ENCODE data around the gene SLC10A1.

SLC10A1 gene

DNA sequence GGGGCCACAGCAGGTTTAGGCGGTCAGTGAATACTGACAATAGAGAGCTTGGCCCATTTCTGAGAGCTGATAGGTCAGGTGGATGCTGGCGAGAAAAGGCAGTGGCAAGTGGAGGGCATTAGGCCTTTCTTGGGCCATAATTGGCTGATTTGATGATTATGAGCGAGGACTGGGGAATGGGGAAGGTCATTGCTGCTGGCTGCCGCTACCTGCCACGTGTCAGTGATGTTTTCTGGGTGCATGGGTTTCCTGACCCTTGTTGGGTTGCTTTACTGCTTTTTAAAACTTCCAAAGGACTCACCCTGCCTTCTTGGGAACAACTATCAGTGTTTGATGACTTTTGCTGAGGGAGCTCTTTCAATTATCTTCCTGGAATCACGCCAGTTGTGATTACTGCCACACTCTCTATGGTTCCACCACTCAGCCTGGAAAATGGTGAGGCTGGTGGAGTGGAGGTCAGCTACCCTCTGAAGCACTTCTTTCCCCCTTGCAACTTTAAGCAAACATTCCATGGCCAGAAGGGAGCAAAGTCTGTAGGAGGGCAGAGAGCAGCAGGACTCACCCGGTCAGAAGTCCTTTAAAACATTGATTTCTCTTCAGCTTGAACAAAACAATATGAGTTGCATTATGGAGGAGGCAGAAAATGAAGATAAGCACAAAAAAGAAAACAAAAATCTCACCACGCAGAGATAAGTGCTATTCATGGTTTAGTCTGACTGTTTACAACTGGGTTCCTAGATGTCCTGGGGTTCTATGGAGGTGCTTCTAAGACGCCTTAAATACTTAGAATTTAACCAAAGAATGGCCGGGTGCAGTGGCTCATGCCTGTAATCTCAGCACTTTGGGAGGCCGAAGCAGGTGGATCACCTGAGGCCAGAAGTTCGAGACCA is 12.1 kb upstream of the SLC10A1 start:
- DNase-seq = no peak

DNA sequence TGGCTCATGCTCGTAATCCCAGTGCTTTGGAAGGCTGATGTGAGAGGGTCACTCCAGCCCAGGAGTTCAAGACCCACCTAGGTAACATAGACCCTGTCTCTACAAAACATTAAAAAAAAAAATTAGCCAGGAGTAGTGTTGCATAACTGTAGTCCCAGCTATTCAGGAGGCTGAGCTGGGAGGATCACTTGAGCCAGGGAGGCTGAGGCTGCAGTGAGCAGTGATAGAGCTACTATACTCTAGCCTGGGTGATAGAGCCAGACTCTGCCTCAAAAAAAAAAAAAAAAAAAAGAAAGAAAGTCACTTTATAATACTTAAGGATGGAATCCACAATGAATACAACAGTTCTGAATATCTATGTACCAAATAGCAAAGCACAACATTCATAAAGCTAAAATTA is 10.2 kb upstream of the SLC10A1 start:
- DNase-seq = no peak

DNA sequence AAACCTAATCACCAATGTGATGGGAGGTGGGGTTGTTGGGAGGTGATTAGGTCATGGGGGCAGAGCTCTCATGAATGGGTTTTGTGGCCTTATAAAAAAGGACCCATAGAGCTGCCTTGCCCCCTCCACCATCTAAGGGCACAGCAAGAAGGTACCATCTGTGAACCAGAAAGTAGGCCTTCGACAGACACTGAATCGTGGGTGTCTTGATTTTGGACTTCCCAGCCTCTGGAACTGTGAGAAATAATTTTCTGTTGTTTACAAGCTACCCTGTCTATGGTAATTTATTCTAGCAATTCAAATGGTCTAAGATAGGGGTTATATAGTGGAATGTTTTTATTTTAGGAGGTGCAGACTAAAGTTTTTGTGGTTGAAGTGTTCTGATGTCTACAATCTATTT is 7.9 kb upstream of the SLC10A1 start:
- DNase-seq = no peak

DNA sequence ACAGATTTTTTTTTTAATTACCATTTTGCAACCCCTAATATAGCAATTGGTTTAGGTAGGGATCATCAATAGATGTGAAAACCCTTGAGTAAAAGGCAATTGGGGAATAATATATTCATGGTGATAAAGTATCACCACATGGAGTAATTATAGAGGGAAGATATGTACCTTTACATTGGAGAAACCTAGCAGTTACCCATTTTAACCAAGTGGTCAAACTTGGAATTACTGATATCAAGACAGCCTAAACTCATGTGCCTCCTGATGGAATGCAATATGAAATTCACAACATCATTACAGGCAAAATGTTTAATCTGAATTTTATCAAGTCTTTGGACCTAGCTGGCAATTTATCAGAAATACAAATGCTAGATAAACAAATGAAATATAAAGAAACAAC is 6.7 kb upstream of the SLC10A1 start:
- DNase-seq = no peak

DNA sequence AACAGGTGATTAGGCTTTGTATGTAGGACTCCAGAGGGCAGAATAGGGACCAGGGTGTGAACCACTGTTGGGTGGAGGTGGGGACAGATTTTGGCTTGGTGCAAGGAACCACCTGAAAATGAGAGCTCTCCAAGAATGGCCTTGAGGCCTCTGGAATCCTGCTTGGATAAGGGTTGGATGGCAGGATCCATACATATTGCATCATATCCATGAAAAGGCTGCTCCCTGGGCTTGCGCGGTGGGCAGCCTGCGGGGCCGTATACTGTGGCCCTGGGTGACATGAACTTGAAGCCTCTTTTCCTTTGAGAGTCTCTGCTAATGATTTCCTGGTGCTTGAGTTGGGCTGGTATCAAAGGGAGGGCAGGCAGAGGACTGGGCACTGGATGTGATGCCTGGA is 1.3 kb upstream of the SLC10A1 start:
- DNase-seq = no peak

DNA sequence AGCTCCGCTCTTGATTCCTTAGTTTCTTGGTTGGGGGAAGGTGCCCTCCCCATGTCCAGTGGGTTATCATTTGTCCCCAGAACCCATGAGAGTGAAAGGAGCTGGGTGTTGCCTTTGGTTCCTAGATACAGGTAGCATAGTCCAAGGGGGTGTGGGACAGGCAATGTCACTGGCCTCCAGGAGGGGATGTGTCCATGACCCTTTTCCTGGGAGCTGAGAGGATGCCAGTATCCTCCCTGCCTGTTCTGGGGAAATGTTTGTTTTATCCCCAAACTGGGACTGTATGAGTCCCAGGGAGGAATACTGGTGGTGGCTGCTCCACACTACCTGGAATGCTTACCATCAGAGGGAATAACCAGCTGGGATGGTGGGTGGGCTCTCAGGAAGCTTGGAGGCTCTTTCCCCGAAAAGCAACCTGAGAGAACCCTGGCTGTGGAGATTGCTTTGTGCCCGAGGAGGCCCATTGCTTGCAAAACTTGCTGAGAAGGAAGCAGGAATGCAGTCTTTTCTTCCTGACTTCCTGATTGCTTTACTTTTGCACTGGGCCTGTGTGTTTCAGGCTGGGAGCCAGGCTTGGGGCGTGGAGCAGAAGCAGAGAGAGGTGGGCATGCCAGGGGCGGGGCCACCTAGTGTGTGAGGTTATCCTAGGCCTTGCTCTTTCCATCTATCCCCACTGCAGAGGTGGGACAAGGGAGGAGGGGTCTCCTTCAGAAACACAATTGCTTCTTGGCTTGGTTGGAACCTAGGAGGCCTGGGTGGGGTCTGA is 715 bp upstream of the SLC10A1 start:
- DNase-seq = no peak

DNA sequence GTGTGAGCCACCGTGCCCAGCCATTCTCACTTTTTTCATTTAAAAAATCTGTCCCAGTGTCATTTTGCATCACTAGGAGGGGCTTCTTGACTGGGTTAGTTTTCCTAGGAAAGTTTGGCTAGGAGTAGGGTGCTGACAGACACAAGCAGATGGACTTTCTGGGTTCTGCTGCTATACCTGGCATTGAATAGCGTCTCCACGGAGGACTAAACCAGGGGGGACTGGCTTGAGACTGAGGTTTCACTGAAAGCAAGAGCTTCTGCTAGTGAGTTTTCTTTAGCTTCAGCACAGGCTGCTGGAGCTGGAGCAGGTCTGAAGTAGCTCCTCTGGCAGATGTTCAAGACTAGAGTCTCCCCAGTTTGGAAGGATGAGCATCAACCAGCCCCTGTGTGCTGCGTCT is 1.4 kb downstream of the SLC10A1 start:
- no peak for DNase-seq

DNA sequence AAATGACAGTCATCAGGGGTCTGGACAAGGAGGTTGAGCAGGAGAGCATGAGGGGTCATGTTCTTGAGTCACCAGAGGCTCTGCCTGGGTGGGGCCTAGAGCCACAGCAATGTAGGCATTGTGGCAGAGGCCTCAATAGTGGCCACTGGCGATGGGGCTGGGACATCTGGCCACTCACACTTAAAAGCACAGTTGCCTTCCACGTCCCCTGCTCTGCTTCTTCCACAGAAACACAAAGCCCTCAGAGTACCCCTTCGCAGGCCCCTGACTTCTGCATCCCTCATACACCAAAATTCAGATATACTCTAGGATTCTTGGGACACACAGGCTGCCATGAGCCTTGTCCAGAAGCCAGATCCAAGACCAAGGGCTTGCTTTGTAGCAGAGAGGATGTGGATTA is 2.2 kb downstream of the SLC10A1 start:
- DNase-seq = no peak

DNA sequence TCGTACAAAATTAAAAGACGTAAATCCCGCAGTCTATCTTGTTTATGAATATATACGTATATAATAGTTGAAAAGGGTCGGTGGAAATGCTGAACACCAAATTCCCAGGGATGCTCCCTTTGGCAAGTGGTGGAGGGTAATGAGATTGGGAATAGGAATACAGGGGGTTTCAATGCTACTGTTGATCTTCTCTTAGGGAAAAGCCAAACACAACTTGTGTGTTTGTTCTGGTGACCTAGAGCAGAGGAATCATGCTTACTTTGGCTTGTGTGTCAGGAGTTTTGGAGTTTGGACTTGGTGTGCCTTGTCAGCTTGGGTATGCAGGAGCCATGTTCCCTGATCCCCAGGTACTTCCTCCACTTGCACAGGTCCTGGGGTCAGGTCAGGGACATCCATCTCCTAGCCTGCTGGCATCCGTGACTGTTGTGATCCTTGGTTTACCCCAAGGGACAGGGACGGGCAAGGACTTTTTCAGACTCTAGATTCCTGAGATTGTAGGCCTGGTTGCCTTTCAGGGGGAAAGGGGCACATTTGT is 4.1 kb downstream of the SLC10A1 start:
- DNase-seq = no peak

DNA sequence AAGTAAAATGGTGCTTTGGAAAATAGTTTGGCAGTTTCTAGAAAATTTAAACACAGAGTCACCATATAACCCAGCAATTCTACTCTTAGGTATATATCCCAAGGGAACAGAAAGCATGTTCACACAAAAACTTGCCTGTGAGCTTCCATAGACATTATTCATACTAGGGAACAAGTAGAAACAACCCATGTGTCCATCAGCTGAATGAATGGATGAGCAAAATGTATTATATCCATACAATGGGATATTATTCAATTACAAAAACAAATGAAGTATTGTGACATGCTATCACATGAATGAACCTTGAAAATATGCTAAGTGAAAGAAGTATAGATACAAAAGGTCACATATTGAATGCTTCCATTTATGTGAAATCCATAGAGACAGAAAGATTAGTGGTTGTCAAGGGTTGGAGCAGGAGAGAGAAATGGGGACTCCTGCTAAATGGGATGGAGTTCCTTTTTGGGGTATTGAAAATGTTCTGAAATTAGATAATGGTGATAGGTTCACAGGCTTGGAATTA is 7.9 kb downstream of the SLC10A1 start:
- DNase-seq = no peak

DNA sequence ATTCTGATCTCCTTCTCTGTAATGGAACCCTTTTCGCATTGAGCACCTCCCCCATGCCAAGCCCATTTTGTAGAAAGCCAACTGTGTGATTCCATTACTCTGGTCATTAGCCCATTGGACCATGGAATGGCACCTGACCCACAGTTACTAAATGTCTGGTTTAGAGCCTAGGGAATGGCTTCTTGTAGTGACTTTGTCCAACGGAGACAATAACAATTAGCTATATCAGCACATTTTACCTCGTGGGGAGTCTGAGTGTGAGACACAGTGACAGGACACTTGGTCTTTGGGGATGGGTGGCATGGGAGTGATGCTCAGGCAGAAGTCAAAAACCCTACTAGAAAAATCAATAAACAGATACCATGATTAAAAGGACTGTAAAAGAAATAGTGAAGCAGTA is 10.4 kb downstream of the SLC10A1 start:
- DNase-seq = no peak

DNA sequence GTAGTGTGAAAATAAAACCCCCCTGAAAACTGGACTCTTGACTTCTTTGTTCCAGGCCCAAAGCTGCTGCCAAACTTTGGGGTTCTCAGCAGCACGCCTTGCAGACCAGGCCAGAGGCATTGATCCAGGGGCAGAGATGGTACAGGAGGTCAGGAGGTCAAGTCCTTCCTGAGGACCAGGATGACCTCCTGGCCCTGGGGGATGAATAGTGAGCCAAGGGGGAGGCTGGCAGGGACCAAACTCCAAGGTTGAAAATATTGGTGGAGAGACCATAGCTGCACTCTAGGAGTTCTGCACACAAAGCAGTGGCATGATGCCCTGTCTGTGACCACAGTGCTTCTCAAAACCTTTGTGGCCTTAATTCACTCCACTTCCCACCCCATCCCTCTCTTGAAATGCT is 12.1 kb downstream of the SLC10A1 start:
- no peak for DNase-seq

DNA sequence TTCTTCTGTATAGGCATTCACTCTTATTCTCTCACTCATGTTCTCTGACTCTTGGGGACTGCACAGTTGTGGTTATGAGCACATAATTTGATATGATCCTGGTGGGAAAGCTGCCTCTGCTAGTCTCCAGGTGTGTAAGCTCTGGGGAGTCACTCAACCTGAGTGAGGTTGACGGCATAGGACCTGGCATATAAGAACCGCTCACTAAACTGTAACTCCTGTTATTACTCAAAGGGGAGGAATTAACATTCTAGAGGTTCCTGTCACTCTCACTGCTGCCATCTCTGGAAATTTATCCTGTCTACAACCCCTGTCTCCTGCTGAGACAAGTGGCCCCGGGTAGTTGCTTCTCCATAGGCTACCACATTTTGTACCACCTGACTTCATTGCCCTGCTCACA is 16.1 kb downstream of the SLC10A1 start:
- no peak for DNase-seq

DNA sequence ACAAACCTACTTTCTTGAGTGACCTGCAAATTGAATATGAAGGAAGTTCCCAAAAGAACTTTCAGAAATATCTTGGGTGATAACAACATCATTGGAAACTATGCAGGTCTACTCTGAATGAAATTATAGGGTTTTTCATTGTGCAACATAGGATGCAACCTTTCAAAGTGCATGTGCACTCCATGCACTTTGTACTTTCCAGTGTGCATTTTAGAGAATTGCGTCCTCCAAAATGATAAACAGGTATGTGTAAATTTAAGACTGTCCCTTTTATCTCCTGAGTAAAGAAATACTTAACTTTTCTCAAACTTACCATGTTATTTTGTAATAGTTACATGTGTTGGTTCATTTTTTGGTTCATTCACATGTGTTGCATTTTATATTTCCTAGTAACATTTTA is 16.9 kb downstream of the SLC10A1 start:
- no peak for DNase-seq

DNA sequence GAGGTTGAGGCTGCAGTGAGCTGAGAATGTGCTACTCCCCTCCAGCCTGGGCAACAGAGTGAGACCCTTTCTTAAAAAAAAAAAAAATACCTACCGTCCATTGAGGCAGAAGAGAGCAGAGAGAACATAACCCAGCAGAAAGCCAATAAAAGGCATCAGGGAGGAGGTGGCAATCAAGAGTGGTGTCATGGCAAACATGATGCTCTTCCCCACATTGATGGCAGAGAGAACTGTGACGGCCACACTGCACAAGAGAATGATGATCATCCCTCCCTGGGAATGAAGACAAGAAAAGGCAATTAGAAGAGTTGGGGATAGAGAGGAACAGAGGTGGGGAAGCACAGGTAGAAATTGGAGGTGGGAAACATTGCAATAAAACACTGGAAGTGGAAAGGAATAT is 18.0 kb downstream of the SLC10A1 start:
- DNase-seq = no peak

DNA sequence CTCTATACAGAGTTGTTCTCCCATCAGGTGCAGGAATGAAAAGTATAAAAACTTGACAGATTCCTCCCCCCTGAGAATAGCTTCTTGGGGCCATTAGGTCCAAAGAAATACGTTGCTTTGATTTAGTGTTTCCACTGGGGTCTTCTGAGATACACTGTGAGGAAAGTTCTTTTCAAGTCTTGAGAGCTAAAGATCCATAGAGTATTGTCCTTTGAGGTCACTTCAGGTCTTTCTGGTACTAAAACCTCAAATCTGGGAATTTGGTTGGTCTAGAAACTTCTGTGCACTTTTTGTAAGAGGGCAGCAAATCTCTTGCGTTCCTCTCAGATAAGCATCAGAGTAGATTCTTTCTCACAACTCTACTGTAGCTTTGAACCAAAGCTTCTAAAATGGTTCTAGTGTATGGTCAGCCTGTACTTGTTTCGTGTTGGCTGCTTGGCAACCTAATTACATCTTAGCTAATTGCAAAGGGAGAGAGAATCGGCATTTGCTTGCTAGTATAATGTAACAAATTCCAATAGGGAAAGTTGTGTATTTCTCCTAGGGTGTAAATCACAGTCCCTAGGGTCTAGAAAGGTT is 20.1 kb downstream of the SLC10A1 start:
- DNase-seq = no peak

DNA sequence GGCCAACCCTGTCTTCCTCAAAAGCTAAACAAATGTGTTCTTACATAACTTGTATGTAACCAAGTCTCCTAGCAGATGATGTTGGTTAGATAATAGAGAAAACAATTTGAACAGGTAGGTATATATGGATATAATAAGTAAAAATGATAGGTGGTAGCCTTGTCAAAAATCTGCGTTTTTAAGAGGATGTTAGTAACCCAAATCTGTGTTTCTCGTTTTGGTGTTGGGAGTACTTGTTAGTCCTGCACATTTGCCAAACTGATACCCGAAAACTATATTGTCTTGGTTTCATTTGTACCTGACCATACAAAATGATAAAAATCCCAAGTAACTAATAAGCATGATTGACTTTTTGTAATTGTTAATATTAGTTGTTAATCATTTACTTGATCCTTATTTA is 22.0 kb downstream of the SLC10A1 start:
- DNase-seq = no peak

DNA sequence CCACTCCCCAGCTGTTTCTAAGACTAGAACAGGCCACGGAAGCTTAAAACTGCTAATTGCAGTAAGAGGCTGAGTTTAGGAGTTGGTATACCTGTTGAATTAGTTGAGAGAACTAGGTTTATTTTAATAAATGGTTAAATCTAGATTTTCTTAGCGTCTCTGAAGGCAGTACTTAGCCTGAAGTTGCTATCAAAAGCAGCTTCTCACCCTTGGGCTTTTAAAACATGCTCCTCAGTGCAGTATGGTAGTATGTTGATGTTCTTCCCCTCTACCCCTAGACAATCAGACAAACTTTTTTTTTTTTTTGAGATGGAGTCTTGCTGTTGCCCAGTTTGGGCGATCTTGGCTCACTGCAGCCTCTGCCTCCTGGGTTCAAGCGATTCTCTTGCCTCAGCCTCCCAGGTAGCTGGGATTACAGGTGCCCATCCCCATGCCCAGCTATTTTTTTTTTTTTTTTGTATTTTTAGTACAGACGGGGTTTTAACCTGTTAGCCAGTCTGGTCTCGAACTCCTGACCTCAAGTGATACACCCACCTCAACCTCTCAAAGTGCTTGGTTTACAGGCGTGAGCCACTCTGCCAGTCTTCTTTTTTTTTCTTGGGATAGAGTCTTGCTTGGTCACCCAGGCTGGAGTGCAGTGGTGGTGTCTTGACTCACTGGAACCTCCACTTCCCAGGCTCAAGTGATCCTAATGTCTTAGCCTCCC is 23.3 kb downstream of the SLC10A1 start:
- no peak for DNase-seq

DNA sequence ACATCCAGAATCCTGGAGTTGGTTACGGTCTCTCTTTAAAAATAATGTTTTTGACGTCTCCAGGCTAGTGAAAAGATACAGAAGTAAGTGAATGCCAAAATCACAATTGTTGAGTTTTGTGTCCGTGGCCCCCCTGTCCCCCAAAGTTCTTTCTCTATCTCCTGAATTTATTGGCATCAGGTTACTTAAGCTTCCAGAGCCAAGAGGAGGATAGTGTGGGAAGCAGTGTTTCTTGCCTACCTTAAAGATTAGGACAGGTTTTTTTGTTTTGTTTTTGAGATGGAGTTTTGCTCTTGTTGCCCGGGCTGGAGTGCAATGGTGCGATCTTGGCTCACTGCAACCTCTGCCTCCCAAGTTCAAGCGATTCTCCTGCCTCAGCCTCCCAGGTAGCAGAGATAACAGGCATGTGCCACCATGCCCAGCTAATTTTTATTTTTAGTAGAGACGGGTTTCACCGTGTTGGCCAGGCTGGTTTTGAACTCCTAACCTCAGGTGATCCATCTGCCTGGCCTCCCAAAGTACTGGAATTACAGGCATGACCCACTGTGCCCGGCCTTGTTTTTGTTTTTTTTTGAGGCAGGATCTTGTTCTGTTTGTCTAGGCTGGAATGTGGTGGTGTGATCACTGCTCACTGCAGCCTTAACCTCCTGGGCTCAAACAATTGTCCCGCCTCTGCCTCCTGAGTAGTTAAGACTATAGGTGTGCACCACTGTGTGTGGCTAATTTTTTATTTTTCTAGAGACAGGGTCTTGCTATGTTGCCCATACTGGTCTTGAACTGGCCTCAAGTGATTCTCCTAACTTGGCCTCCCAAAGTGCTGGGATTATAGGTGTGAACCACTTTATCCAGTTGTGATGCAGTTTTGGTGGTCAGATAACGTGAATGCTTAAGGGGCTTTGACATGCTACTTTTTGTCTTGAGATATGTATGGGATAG is 24.7 kb downstream of the SLC10A1 start:
- DNase-seq = no peak

DNA sequence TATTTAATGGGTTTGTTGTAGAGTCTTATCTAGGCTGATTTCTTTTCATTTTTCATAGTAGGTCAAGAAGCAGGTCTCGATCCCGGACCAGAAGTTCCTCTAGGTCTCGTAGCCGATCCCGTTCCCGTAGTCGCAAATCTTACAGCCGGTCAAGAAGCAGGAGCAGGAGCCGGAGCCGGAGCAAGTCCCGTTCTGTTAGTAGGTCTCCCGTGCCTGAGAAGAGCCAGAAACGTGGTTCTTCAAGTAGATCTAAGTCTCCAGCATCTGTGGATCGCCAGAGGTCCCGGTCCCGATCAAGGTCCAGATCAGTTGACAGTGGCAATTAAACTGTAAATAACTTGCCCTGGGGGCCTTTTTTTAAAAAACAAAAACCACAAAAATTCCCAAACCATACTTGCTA is 25.9 kb downstream of the SLC10A1 start:
- DNase-seq = no peak

DNA sequence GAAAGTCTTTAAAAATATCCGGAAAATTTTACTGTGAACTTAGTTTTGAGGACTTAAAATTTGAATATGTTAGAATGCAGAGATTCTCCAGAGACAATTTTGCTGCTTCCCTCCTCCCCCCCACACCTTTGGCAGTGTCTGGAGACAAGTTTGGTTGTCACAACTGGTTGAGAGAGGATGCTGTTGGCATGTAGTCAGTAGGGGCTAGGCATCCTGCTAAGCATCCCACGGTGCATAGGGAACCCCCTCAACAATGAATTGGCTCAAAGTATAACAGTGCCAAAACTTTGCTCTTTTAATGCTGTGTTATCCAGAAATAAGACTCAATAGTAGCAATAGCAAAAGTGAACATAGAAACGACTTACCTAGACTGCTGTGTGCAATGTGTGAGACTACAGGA is 26.5 kb downstream of the SLC10A1 start:
- DNase-seq = no peak

DNA sequence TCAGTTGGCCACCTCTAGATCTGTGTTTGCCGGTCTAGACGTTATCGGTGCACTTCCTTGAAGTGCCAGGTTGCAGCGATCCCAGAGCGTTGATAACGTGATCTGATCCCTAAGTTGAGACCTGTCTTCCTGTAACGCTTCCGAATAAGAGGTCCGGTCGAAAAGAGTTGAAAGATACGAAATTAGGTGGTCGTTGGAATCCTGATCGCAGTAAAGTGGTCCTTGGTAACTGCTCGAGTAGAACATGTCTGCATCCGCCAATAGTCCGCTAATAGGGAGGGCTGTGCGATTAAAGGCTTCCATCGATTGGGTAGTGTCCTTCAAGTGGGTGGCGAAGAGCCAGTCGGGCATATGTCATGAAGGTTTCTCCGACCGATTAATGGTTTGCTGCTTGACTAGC is 27.4 kb downstream of the SLC10A1 start:
- DNase-seq = no peak
